K562 (cell line): Measurements from ENCODE around the gene LYPD4. TPM values are rescaled to one million over a fixed set of nuclear protein-coding genes. Genes with fewer than 3 reads are reported as not detected.
A peak's percentile ranks its signal among the peaks of the same experiment; 100 is the strongest.

ENCODE experiments used
- CTCFL ChIP-seq: IDR thresholded peaks from 2 replicates; pipeline ENCODE4 v1.6.1; 2011; ENCODE audit warnings: borderline replicate concordance, low read depth, mild to moderate bottlenecking, moderate library complexity, low read length; ENCODE audit not compliant: insufficient read depth, poor library complexity, severe bottlenecking
- CXXC5 ChIP-seq: fragments of 250-450 bp; sonication (Bioruptor Pico); IDR thresholded peaks from 2 replicates; pipeline ENCODE4 v1.8.0; 2022; ENCODE audit warnings: inconsistent platforms, mild to moderate bottlenecking, moderate library complexity
- EGR1 ChIP-seq: fragments of 450-650 bp; conservative IDR thresholded peaks from 2 replicates; pipeline ENCODE4 v1.6.1; 2017; ENCODE audit warnings: mild to moderate bottlenecking
- ELK3 ChIP-seq: fragments of 450-650 bp; formaldehyde crosslinking; IDR thresholded peaks from 2 replicates; pipeline ENCODE4 v1.4.0; 2020; ENCODE audit warnings: mild to moderate bottlenecking
- HDAC3 ChIP-seq: fragments of 450-650 bp; IDR thresholded peaks from 2 replicates; pipeline ENCODE4 v1.6.1; 2018; ENCODE audit warnings: borderline replicate concordance, mild to moderate bottlenecking, moderate library complexity; ENCODE audit not compliant: partially characterized antibody
- HNRNPL ChIP-seq: fragments of 200-400 bp; formaldehyde crosslinking; IDR thresholded peaks from 2 replicates; pipeline ENCODE4 v1.6.1; 2017; ENCODE audit warnings: low read depth, mild to moderate bottlenecking, low read length
- MCM5 ChIP-seq: fragments of 450-650 bp; IDR thresholded peaks from 2 replicates; pipeline ENCODE4 v1.6.1; 2016; ENCODE audit warnings: low read depth
- NONO ChIP-seq, 2 experiments: fragments of 200-400 bp in 1 of 2; fragments of 450-650 bp in 1 of 2; formaldehyde crosslinking in 1 of 2; IDR thresholded peaks; 2 replicates each; pipeline ENCODE4 v1.6.1; 2017; ENCODE audit warnings: low read depth in 2 of 2, mild to moderate bottlenecking in 2 of 2, moderate library complexity in 2 of 2, low read length in 1 of 2
- POLR2AphosphoS2 ChIP-seq: IDR thresholded peaks from 2 replicates; pipeline ENCODE4 v1.6.1; 2012; ENCODE audit warnings: low read length, improper control_type of control experiment
- RBBP5 ChIP-seq: fragments of 200-600 bp; sonication (generic); IDR thresholded peaks from 2 replicates; pipeline ENCODE4 v1.6.1; 2012; ENCODE audit warnings: borderline replicate concordance, mild to moderate bottlenecking, low read length, control low read depth, inconsistent platforms; ENCODE audit not compliant: insufficient read depth, poor library complexity, severe bottlenecking
- ZBTB7A ChIP-seq: IDR thresholded peaks from 2 replicates; pipeline ENCODE4 v1.6.1; 2011; ENCODE audit warnings: low read depth, mild to moderate bottlenecking, low read length, moderate library complexity, borderline replicate concordance; ENCODE audit not compliant: control insufficient read depth
- ZNF354B ChIP-seq: fragments of 250-450 bp; sonication (Bioruptor Pico); IDR thresholded peaks from 2 replicates; pipeline ENCODE4 v1.4.0; 2020
- ZNF561 ChIP-seq: fragments of 450-650 bp; formaldehyde crosslinking; conservative IDR thresholded peaks from 2 replicates; pipeline ENCODE4 v1.4.0; 2020; ENCODE audit warnings: mild to moderate bottlenecking, moderate library complexity
- ZNF609 ChIP-seq: sonication (generic); formaldehyde crosslinking; IDR thresholded peaks from 2 replicates; pipeline ENCODE4 v1.8.1; 2023; ENCODE audit warnings: missing genetic modification reagents, mild to moderate bottlenecking, borderline replicate concordance
- polyA plus RNA-seq, 8 experiments: library from polyadenylated mRNA; depleted of rRNA in 4 of 8; stranded (reverse) in 5 of 8; unstranded in 3 of 8; fragments of >200 nt; fragmentation: Nextera tagmentation in 2 of 8; fragmentation: Illumina TruSeq in 1 of 8; extraction: Ambion mirVana in 2 of 8; extraction: Trizol in 1 of 8; gene quantifications; 2 replicates each; pipeline versions ENCODE4 v1.2.1 to v1.2.3, GENCODE V29; 2011 to 2014; ENCODE audit warnings: inconsistent platforms in 1 of 8, missing spikeins in 1 of 8
- total RNA-seq, 7 experiments: library from RNA; depleted of rRNA in 6 of 7; stranded (reverse); fragments of >200 nt in 6 of 7; fragmentation: Illumina TruSeq in 2 of 7; extraction: Trizol in 2 of 7; gene quantifications; 2 replicates each; pipeline versions ENCODE4 v1.2.1 to v1.2.3, GENCODE V29; 2011 to 2021; ENCODE audit warnings: low replicate concordance in 1 of 7
- TF ChIP-seq, protein P1 (sequence below): sonication (generic); formaldehyde crosslinking; IDR thresholded peaks from 2 replicates; pipeline ENCODE4 v1.8.1; 2023; ENCODE audit warnings: mild to moderate bottlenecking, missing genetic modification reagents
- TF ChIP-seq, protein P2 (sequence below): fragments of 250-450 bp; sonication (Bioruptor Pico); IDR thresholded peaks from 2 replicates; pipeline ENCODE4 v1.4.0; 2020

LYPD4 gene
- total and polyA plus RNA-seq, 9 of the 15 experiments (the other 6 are each of a cell fraction or from before 2014, with no cell fraction given) = 0.11 TPM; not detected in 8

- TF ChIP-seq RBBP5 (peak; percentile 89), ZNF354B (CRISPR knock-in tag) (no peak), CXXC5 (peak; percentile 98), EGR1 (peak; percentile 32), CTCFL (peak; percentile 98), ZNF561 (no peak), POLR2AphosphoS2 (no peak), NONO (IDR thresholded peaks at IDR 0.05; ENCODE audit: low read depth in 2 of 2, low read length in 1 of 2) (peak; percentile 83 to 94; a peak in 3 of 4 replicates), ELK3 (CRISPR knock-in tag) (no peak), HNRNPL (no peak; the same call in 1 of the 2 replicates), ZNF609 (CRISPR knock-in tag) (no peak), MCM5 (no peak), ZBTB7A (peak; percentile 84), HDAC3 (peak; percentile 87)
- TF ChIP-seq, protein P1, sequence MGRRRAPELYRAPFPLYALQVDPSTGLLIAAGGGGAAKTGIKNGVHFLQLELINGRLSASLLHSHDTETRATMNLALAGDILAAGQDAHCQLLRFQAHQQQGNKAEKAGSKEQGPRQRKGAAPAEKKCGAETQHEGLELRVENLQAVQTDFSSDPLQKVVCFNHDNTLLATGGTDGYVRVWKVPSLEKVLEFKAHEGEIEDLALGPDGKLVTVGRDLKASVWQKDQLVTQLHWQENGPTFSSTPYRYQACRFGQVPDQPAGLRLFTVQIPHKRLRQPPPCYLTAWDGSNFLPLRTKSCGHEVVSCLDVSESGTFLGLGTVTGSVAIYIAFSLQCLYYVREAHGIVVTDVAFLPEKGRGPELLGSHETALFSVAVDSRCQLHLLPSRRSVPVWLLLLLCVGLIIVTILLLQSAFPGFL (CRISPR knock-in tag) = no peak
- TF ChIP-seq, protein P2, sequence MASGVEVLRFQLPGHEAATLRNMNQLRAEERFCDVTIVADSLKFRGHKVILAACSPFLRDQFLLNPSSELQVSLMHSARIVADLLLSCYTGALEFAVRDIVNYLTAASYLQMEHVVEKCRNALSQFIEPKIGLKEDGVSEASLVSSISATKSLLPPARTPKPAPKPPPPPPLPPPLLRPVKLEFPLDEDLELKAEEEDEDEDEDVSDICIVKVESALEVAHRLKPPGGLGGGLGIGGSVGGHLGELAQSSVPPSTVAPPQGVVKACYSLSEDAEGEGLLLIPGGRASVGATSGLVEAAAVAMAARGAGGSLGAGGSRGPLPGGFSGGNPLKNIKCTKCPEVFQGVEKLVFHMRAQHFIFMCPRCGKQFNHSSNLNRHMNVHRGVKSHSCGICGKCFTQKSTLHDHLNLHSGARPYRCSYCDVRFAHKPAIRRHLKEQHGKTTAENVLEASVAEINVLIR (CRISPR knock-in tag) = peak; percentile 57; the same call in 1 of the 2 replicates
These were observed 15.3 kb upstream of the LYPD4 start, which contains the start of gene RPS19 (continued) for GRCh38 chr19:41859618-41860418.
